Keratinocyte (primary cell): Measurements from ENCODE around the gene EPSTI1. TPM values are rescaled to one million over a fixed set of nuclear protein-coding genes. Genes with fewer than 3 reads are reported as not detected.

Experiments
- DNase-seq: peaks from one replicate; pipeline ENCODE4 v3.0.0-alpha.2; 2011; ENCODE audit warnings: low read depth, missing footprints, low spot score
- FAIRE-seq: peaks from 2 replicates; lab custom pipeline; 2011; peaks lifted over from hg19 to GRCh38; lab: Jason Lieb, UNC
- H2AFZ ChIP-seq: 2 replicates; pipeline ENCODE4 v1.6.0; 2012; ENCODE audit warnings: low read length, control low read depth, inconsistent platforms; ENCODE audit not compliant: control insufficient read depth
- H3K27ac ChIP-seq: 2 replicates; pipeline ENCODE4 v1.5.1; 2011; ENCODE audit warnings: low read length; ENCODE audit not compliant: control insufficient read depth, insufficient read depth
- H3K27me3 ChIP-seq: 3 replicates; pipeline ENCODE4 v1.6.0; 2011; ENCODE audit warnings: low read length; ENCODE audit not compliant: control insufficient read depth, insufficient read depth; ENCODE audit errors: extremely low read depth
- H3K36me3 ChIP-seq, 2 experiments: 2 replicates in 1 of 2; 3 replicates in 1 of 2; pipeline ENCODE4 v1.5.1; 2011; ENCODE audit warnings: low read length in 2 of 2, mild to moderate bottlenecking in 1 of 2; ENCODE audit not compliant: control insufficient read depth in 2 of 2, insufficient read depth in 2 of 2; ENCODE audit errors: extremely low read depth in 1 of 2
- H3K4me1 ChIP-seq: 3 replicates; pipeline ENCODE4 v1.5.1; 2011; ENCODE audit warnings: low read length; ENCODE audit not compliant: control insufficient read depth, insufficient read depth; ENCODE audit errors: extremely low read depth
- H3K4me2 ChIP-seq: 3 replicates; pipeline ENCODE4 v1.6.0; 2011; ENCODE audit warnings: low read depth, low read length; ENCODE audit not compliant: control insufficient read depth, insufficient read depth; ENCODE audit errors: extremely low read depth
- H3K4me3 ChIP-seq, 3 experiments: fragments of 200-600 bp in 1 of 3; sonication (generic) in 1 of 3; 2 replicates in 2 of 3; 3 replicates in 1 of 3; pipeline ENCODE4 v1.5.1; 2011 to 2016; ENCODE audit warnings: low read length in 3 of 3, mild to moderate bottlenecking in 3 of 3, control low read depth in 2 of 3, inconsistent platforms in 1 of 3, low read depth in 1 of 3, mixed read lengths in 1 of 3, mixed run types in 1 of 3, moderate library complexity in 1 of 3; ENCODE audit not compliant: control insufficient read depth in 2 of 3, insufficient read depth in 2 of 3; ENCODE audit errors: extremely low read depth in 1 of 3
- H3K79me2 ChIP-seq: 2 replicates; pipeline ENCODE4 v1.6.0; 2012; ENCODE audit warnings: low read length; ENCODE audit not compliant: control insufficient read depth, insufficient read depth
- H3K9ac ChIP-seq: 3 replicates; pipeline ENCODE4 v1.6.0; 2011; ENCODE audit warnings: low read length; ENCODE audit not compliant: control insufficient read depth, insufficient read depth; ENCODE audit errors: extremely low read depth
- H3K9me1 ChIP-seq: 3 replicates; pipeline ENCODE4 v1.6.0; 2011; ENCODE audit warnings: low read length; ENCODE audit not compliant: control insufficient read depth, insufficient read depth; ENCODE audit errors: extremely low read depth
- H3K9me3 ChIP-seq: 2 replicates; pipeline ENCODE4 v1.5.1; 2012; ENCODE audit warnings: low read depth, low read length; ENCODE audit not compliant: control insufficient read depth
- H4K20me1 ChIP-seq: 3 replicates; pipeline ENCODE4 v1.6.0; 2011; ENCODE audit warnings: low read length; ENCODE audit not compliant: control insufficient read depth, insufficient read depth; ENCODE audit errors: extremely low read depth
- CTCF ChIP-seq, 3 experiments: IDR thresholded peaks in 1 of 3; conservative IDR thresholded peaks in 1 of 3; optimal IDR thresholded peaks in 1 of 3; 2 replicates in 2 of 3; 3 replicates in 1 of 3; pipeline versions ENCODE3 to v1.5.1; 2011; ENCODE audit warnings: low read length in 3 of 3, mild to moderate bottlenecking in 3 of 3, moderate library complexity in 2 of 3, control low read depth in 1 of 3, inconsistent platforms in 1 of 3; ENCODE audit not compliant: insufficient read depth in 2 of 3; ENCODE audit errors: extremely low read depth in 1 of 3
- EZH2 ChIP-seq: IDR thresholded peaks from one replicate; pipeline ENCODE4 v1.6.1; 2012; ENCODE audit warnings: inconsistent platforms, mild to moderate bottlenecking, low read length, moderate library complexity
- dilution Hi-C: fragments of 300-500 bp; cut with MboI; formaldehyde crosslinking; loops from one replicate; pipeline ENCODE4 v1.7.0; 2020; ENCODE audit warnings: low sequenced_read_pairs; ENCODE audit not compliant: extremely low pct_ligation_motif_present
- polyA plus RNA-seq, 5 experiments: library from polyadenylated mRNA; depleted of rRNA in 3 of 5; stranded (reverse) in 3 of 5; stranded (forward) in 1 of 5; unstranded in 1 of 5; fragments of >200 nt; gene quantifications; 1 replicate in 1 of 5; 2 replicates in 3 of 5; 3 replicates in 1 of 5; pipeline versions ENCODE4 v1.2.1 to v1.2.3, GENCODE V29; 2011 to 2012; ENCODE audit warnings: missing spikeins in 2 of 5, low read depth in 1 of 5, low replicate concordance in 1 of 5

Gene EPSTI1
- polyA plus RNA-seq, 1 donor (not counting 4 experiments of a cell fraction or from before 2014, with no cell fraction given) = 13.0 TPM

GRCh38 chr13:43000676-43001075 lies 8.6 kb upstream of the EPSTI1 start:
- H3K36me3 ChIP-seq = no peaks in the 10 kb centered on the region
- no peaks in the 10 kb centered on the region for H3K9me1 ChIP-seq
- H3K4me3 ChIP-seq = no peak overlapping the region
- H2AFZ ChIP-seq = no peak overlapping the region
- H3K79me2 ChIP-seq = no peaks in the 10 kb centered on the region
- FAIRE-seq = no peak
- H3K9ac ChIP-seq = no peak overlapping the region
- H3K9me3 ChIP-seq = no peaks in the 10 kb centered on the region
- TF ChIP-seq CTCF (optimal IDR thresholded peaks at IDR 0.05 in 1 of 3, IDR thresholded peaks at IDR 0.05 in 1 of 3, conservative IDR thresholded peaks at IDR 0.05 in 1 of 3; ENCODE audit: extremely low read depth in 1 of 3, insufficient read depth in 2 of 3, low read length in 3 of 3) (no peak), EZH2 (no peak)
- no peak overlapping the region for H3K4me2 ChIP-seq
- dilution Hi-C loops = no loop called here
- no peak overlapping the region for H3K27ac ChIP-seq
- H3K4me1 ChIP-seq = peaks cover 64% of the 10 kb centered on the region
- no peaks in the 10 kb centered on the region for H3K27me3 ChIP-seq
- no peak for DNase-seq
- H4K20me1 ChIP-seq = no peaks in the 10 kb centered on the region

GRCh38 chr13:42999491-42999890 lies 7.5 kb upstream of the EPSTI1 start:
- no peaks in the 10 kb centered on the region for H4K20me1 ChIP-seq
- FAIRE-seq (no peak), DNase-seq (no peak)
- peaks cover 54% of the 10 kb centered on the region for H3K4me1 ChIP-seq
- H3K36me3 ChIP-seq = no peaks in the 10 kb centered on the region
- no peak overlapping the region for H3K4me2 ChIP-seq
- no peak overlapping the region for H3K9ac ChIP-seq
- H3K79me2 ChIP-seq = no peaks in the 10 kb centered on the region
- no peaks in the 10 kb centered on the region for H3K27me3 ChIP-seq
- no peak overlapping the region for H3K4me3 ChIP-seq
- no peaks in the 10 kb centered on the region for H3K9me3 ChIP-seq
- H3K9me1 ChIP-seq = no peaks in the 10 kb centered on the region
- dilution Hi-C loops = no loop called here
- no peak overlapping the region for H3K27ac ChIP-seq
- no peak overlapping the region for H2AFZ ChIP-seq
- TF ChIP-seq EZH2 (no peak), CTCF (optimal IDR thresholded peaks at IDR 0.05 in 1 of 3, IDR thresholded peaks at IDR 0.05 in 1 of 3, conservative IDR thresholded peaks at IDR 0.05 in 1 of 3; ENCODE audit: extremely low read depth in 1 of 3, insufficient read depth in 2 of 3, low read length in 3 of 3) (no peak)
